HG02798 (cell line): ENCODE measurements around the gene RNU7-1.
"Not testable (repeated sequence)": the region's sequence is repeated elsewhere in the genome, so short reads cannot be mapped to it uniquely, and the experiment has no call there.

Experiments used
- ATAC-seq: cut with Tn5 transposase; IDR thresholded peaks from one replicate; pipeline ENCODE4 v1.9.1; 2021; ENCODE audit warnings: mild to moderate bottlenecking; ENCODE audit not compliant: unreplicated experiment, poor library complexity

The RNU7-1 gene

GRCh38 chr12:6943722-6944380 is at the start of gene RNU7-1, which contains the start of gene C12orf57:
Gene RNU7-1, plus strand, starts transcription at chr12:6943816.
Gene C12orf57, plus strand, starts transcription at chr12:6944022. Its CDS starts 100 bp downstream, at chr12:6944122.
- peak; percentile 44 for ATAC-seq

- no peak for ATAC-seq
Observed at GRCh38 chr12:6894321-6894720, 49.3 kb upstream of the RNU7-1 start.

- ATAC-seq = no peak
Observed at GRCh38 chr12:6896846-6897435, 46.7 kb upstream of the RNU7-1 start.

GRCh38 chr12:6899427-6899826 is 44.2 kb upstream of the RNU7-1 start:
- ATAC-seq = no peak

GRCh38 chr12:6899837-6900519 is 43.6 kb upstream of the RNU7-1 start:
- no peak for ATAC-seq

- no peak for ATAC-seq
Observed at GRCh38 chr12:6902448-6902847, 41.2 kb upstream of the RNU7-1 start.

- ATAC-seq = no peak
Observed at GRCh38 chr12:6903722-6904121, 39.9 kb upstream of the RNU7-1 start.

- peak; percentile 99 for ATAC-seq
Observed at GRCh38 chr12:6904280-6905276, 39.0 kb upstream of the RNU7-1 start, which contains the start of gene LRRC23. Gene LRRC23, plus strand, starts transcription at chr12:6904822. Its CDS starts 812 bp downstream, at chr12:6905634.

GRCh38 chr12:6905414-6906040 is 38.1 kb upstream of the RNU7-1 start:
- no peak for ATAC-seq

- ATAC-seq = not testable (repeated sequence)
Observed at GRCh38 chr12:6908141-6908540, 35.5 kb upstream of the RNU7-1 start.

GRCh38 chr12:6909421-6910145 is 34.0 kb upstream of the RNU7-1 start:
- no peak for ATAC-seq

- no peak for ATAC-seq
Observed at GRCh38 chr12:6912164-6912935, 31.3 kb upstream of the RNU7-1 start.

GRCh38 chr12:6914246-6914946 is 29.2 kb upstream of the RNU7-1 start, which contains the start of gene ENO2:
Gene ENO2, plus strand, starts transcription at chr12:6914580. Its CDS starts 1,253 bp downstream, at chr12:6915833.
- peak; percentile 81 for ATAC-seq

- ATAC-seq = no peak
Observed at GRCh38 chr12:6914947-6915788, 28.4 kb upstream of the RNU7-1 start.

GRCh38 chr12:6915789-6916285 is 27.8 kb upstream of the RNU7-1 start:
- no peak for ATAC-seq

GRCh38 chr12:6916426-6917200 is 27.0 kb upstream of the RNU7-1 start:
- no peak for ATAC-seq
